GM23338 (cell line): ENCODE measurements around the gene PLEKHG4. TPM values are rescaled to one million over a fixed set of nuclear protein-coding genes. Genes with fewer than 3 reads are reported as not detected.

ENCODE experiments used
- ATAC-seq: fragments of 200-7000 bp; cut with Tn5 transposase; 3 replicates; pipeline ENCODE4 v1.9.1; 2020
- DNase-seq: peaks from one replicate; pipeline ENCODE4 v3.0.0-alpha.2; 2015; ENCODE audit warnings: low spot score
- H2AFZ ChIP-seq: fragments of 200-600 bp; sonication (generic); 2 replicates; pipeline ENCODE4 v1.8.0; 2016; ENCODE audit warnings: antibody characterized with exemption, mild to moderate bottlenecking, moderate library complexity
- H3F3A ChIP-seq: fragments of 200-600 bp; sonication (generic); replicated peaks from 2 replicates; pipeline ENCODE4 v1.8.0; 2017; ENCODE audit warnings: antibody characterized with exemption, mixed run types, low read depth
- H3K27ac ChIP-seq: fragments of 200-600 bp; sonication (generic); 2 replicates; pipeline ENCODE4 v1.6.1; 2016; ENCODE audit warnings: low read depth
- H3K27me3 ChIP-seq: fragments of 200-600 bp; sonication (generic); 2 replicates; pipeline ENCODE4 v1.8.0; 2016; ENCODE audit warnings: mild to moderate bottlenecking, mixed run types, moderate library complexity; ENCODE audit not compliant: insufficient read depth
- H3K36me3 ChIP-seq: fragments of 200-600 bp; sonication (generic); 2 replicates; pipeline ENCODE4 v1.8.0; 2016; ENCODE audit warnings: mild to moderate bottlenecking; ENCODE audit not compliant: insufficient read depth
- H3K4me1 ChIP-seq: fragments of 200-600 bp; sonication (generic); 2 replicates; pipeline ENCODE4 v1.8.0; 2016; ENCODE audit warnings: mild to moderate bottlenecking, moderate library complexity; ENCODE audit not compliant: insufficient read depth
- H3K4me2 ChIP-seq: fragments of 200-600 bp; sonication (generic); 2 replicates; pipeline ENCODE4 v1.7.1; 2017; ENCODE audit warnings: mixed run types
- H3K4me3 ChIP-seq: fragments of 200-600 bp; sonication (generic); 2 replicates; pipeline ENCODE4 v1.6.1; 2016; ENCODE audit warnings: mixed run types
- H3K79me2 ChIP-seq: fragments of 200-600 bp; sonication (generic); replicated peaks from 2 replicates; pipeline ENCODE4 v1.8.0; 2017; ENCODE audit warnings: mild to moderate bottlenecking; ENCODE audit not compliant: insufficient read depth
- H3K9me2 ChIP-seq: fragments of 200-600 bp; sonication (generic); 2 replicates; pipeline ENCODE4 v1.8.0; 2017; ENCODE audit not compliant: insufficient read depth
- H4K20me1 ChIP-seq: fragments of 200-600 bp; sonication (generic); replicated peaks from 2 replicates; pipeline ENCODE4 v1.8.0; 2017; ENCODE audit warnings: mild to moderate bottlenecking; ENCODE audit not compliant: insufficient read depth
- H3K27ac Mint-ChIP-seq: 2 replicates; pipeline ENCODE4 v1.8.0; 2020; ENCODE audit warnings: inconsistent platforms, mild to moderate bottlenecking, moderate library complexity, mixed read lengths
- H3K27me3 Mint-ChIP-seq: 3 replicates; pipeline ENCODE4 v1.8.0; 2022; ENCODE audit warnings: low read depth, mild to moderate bottlenecking, moderate library complexity, mixed read lengths, inconsistent platforms; ENCODE audit not compliant: insufficient read depth, poor library complexity
- H3K36me3 Mint-ChIP-seq: 3 replicates; pipeline ENCODE4 v1.8.0; 2021; ENCODE audit warnings: low read depth, mild to moderate bottlenecking, inconsistent platforms, moderate library complexity, mixed read lengths
- H3K4me1 Mint-ChIP-seq: 3 replicates; pipeline ENCODE4 v1.8.0; 2020; ENCODE audit warnings: mild to moderate bottlenecking, inconsistent platforms, mixed read lengths
- H3K4me3 Mint-ChIP-seq: 3 replicates; pipeline ENCODE4 v1.8.0; 2021; ENCODE audit warnings: moderate library complexity, mild to moderate bottlenecking, inconsistent platforms, mixed read lengths
- H3K9me3 Mint-ChIP-seq: 3 replicates; pipeline ENCODE4 v1.8.0; 2020; ENCODE audit warnings: moderate library complexity, mild to moderate bottlenecking, inconsistent platforms, mixed read lengths
- CREB1 ChIP-seq: fragments of 250-450 bp; sonication (Bioruptor Pico); IDR thresholded peaks from 2 replicates; pipeline ENCODE4 v1.5.0; 2020; ENCODE audit warnings: low read depth, mild to moderate bottlenecking, moderate library complexity
- EZH2 ChIP-seq: fragments of 200-600 bp; sonication (generic); IDR thresholded peaks from one replicate; pipeline ENCODE4 v1.8.0; 2017; ENCODE audit warnings: antibody characterized with exemption, mild to moderate bottlenecking, low read depth; ENCODE audit not compliant: unreplicated experiment
- EZH2phosphoT487 ChIP-seq: fragments of 200-600 bp; sonication (generic); IDR thresholded peaks from one replicate; pipeline ENCODE4 v1.8.1; 2018; ENCODE audit warnings: antibody characterized with exemption; ENCODE audit not compliant: unreplicated experiment
- JUNB ChIP-seq: IDR thresholded peaks from one replicate; pipeline ENCODE4 v1.6.1; 2016; ENCODE audit warnings: antibody characterized with exemption; ENCODE audit not compliant: unreplicated experiment
- NANOG ChIP-seq: IDR thresholded peaks from 2 replicates; pipeline ENCODE4 v1.6.1; 2016; ENCODE audit warnings: antibody characterized with exemption, borderline replicate concordance
- POLR2AphosphoS5 ChIP-seq: IDR thresholded peaks from 2 replicates; pipeline ENCODE4 v1.6.1; 2016; ENCODE audit warnings: antibody characterized with exemption, low read depth
- STAT1 ChIP-seq: IDR thresholded peaks from one replicate; pipeline ENCODE4 v1.6.1; 2016; ENCODE audit warnings: antibody characterized with exemption; ENCODE audit not compliant: unreplicated experiment
- ZNF114 ChIP-seq: fragments of 250-450 bp; sonication (Bioruptor Pico); IDR thresholded peaks from 2 replicates; pipeline ENCODE4 v1.5.0; 2020; ENCODE audit warnings: mild to moderate bottlenecking, moderate library complexity
- ZNF331 ChIP-seq: fragments of 250-450 bp; sonication (Bioruptor Pico); IDR thresholded peaks from 2 replicates; pipeline ENCODE4 v1.5.0; 2020; ENCODE audit warnings: low read depth, mild to moderate bottlenecking, moderate library complexity
- polyA plus RNA-seq: library from polyadenylated mRNA; unstranded; fragments of >200 nt; fragmentation: Nextera tagmentation; extraction: Ambion mirVana; gene quantifications from 2 replicates; pipeline ENCODE4 v1.2.1, GENCODE V29; 2016
- total RNA-seq: library from RNA; depleted of rRNA; stranded (reverse); fragments of >200 nt; shearing (Covaris generic); gene quantifications from 2 replicates; pipeline ENCODE4 v1.2.3, GENCODE V29; 2014
- TF ChIP-seq, protein P1 (sequence below): fragments of 250-450 bp; sonication (Bioruptor Pico); IDR thresholded peaks from 2 replicates; pipeline ENCODE4 v1.5.0; 2020; ENCODE audit warnings: mild to moderate bottlenecking, moderate library complexity
- TF ChIP-seq, protein P2 (sequence below): IDR thresholded peaks from 2 replicates; pipeline ENCODE4 v1.6.1; 2016; ENCODE audit warnings: antibody characterized with exemption
- TF ChIP-seq, protein P3 (sequence below), 2 experiments: fragments of 200-600 bp in 1 of 2; sonication (generic) in 1 of 2; conservative IDR thresholded peaks; 2 replicates each; pipeline versions ENCODE4 v1.5.1 to v1.6.1; 2016 to 2017; ENCODE audit warnings: antibody characterized with exemption in 2 of 2, low read depth in 2 of 2, mild to moderate bottlenecking in 2 of 2, moderate library complexity in 1 of 2
- TF ChIP-seq, protein P4 (sequence below): IDR thresholded peaks from one replicate; pipeline ENCODE4 v1.6.1; 2018; ENCODE audit warnings: antibody characterized with exemption; ENCODE audit not compliant: unreplicated experiment

PLEKHG4 gene
- total and polyA plus RNA-seq, 2 experiments from 2014 or later = 3.2 to 10.3 TPM

DNA sequence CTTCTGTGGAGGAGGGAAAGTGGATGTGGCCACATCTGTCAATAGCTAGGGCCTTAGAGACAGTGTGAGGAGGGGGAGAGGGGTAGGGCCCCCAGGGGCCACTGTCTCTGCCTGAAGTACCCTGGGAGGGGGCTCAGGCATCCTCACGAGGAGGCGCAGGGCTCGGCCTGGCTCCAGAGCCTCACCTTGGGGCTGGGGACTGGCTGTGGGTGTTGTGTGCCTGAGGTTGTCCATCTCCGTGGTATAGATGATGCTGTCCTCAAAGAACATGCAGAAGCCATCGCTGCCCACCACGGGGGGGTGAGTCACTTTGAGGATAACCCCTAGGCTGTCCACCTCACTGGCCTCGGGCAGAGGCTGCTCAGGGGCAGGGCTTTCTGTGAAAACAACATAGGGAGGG lies 12.1 kb downstream of the PLEKHG4 start:
- Mint-ChIP-seq H3K4me3 (no peak overlapping the region), H3K36me3 (no peaks in the 10 kb centered on the region; the same call in 2 of the 3 replicates), H3K27me3 (peaks cover 7% of the 10 kb centered on the region), H3K4me1 (peaks cover 6% of the 10 kb centered on the region), H3K9me3 (no peaks in the 10 kb centered on the region), H3K27ac (no peak overlapping the region)
- Histone ChIP-seq H3K79me2 (no peaks in the 10 kb centered on the region), H3K4me2 (no peak overlapping the region), H3K4me1 (no peaks in the 10 kb centered on the region), H3K4me3 (no peak overlapping the region), H3K9me2 (no peaks in the 10 kb centered on the region), H4K20me1 (no peaks in the 10 kb centered on the region), H3K36me3 (no peaks in the 10 kb centered on the region), H3F3A (no peaks in the 10 kb centered on the region), H3K27ac (no peak overlapping the region), H2AFZ (no peak overlapping the region), H3K27me3 (no peaks in the 10 kb centered on the region)
- TF ChIP-seq JUNB (no peak), POLR2AphosphoS5 (no peak), ZNF114 (CRISPR knock-in tag) (no peak), EZH2phosphoT487 (no peak), ZNF331 (CRISPR knock-in tag) (no peak), NANOG (no peak), STAT1 (no peak), EZH2 (no peak), CREB1 (no peak)
- TF ChIP-seq, protein P1, sequence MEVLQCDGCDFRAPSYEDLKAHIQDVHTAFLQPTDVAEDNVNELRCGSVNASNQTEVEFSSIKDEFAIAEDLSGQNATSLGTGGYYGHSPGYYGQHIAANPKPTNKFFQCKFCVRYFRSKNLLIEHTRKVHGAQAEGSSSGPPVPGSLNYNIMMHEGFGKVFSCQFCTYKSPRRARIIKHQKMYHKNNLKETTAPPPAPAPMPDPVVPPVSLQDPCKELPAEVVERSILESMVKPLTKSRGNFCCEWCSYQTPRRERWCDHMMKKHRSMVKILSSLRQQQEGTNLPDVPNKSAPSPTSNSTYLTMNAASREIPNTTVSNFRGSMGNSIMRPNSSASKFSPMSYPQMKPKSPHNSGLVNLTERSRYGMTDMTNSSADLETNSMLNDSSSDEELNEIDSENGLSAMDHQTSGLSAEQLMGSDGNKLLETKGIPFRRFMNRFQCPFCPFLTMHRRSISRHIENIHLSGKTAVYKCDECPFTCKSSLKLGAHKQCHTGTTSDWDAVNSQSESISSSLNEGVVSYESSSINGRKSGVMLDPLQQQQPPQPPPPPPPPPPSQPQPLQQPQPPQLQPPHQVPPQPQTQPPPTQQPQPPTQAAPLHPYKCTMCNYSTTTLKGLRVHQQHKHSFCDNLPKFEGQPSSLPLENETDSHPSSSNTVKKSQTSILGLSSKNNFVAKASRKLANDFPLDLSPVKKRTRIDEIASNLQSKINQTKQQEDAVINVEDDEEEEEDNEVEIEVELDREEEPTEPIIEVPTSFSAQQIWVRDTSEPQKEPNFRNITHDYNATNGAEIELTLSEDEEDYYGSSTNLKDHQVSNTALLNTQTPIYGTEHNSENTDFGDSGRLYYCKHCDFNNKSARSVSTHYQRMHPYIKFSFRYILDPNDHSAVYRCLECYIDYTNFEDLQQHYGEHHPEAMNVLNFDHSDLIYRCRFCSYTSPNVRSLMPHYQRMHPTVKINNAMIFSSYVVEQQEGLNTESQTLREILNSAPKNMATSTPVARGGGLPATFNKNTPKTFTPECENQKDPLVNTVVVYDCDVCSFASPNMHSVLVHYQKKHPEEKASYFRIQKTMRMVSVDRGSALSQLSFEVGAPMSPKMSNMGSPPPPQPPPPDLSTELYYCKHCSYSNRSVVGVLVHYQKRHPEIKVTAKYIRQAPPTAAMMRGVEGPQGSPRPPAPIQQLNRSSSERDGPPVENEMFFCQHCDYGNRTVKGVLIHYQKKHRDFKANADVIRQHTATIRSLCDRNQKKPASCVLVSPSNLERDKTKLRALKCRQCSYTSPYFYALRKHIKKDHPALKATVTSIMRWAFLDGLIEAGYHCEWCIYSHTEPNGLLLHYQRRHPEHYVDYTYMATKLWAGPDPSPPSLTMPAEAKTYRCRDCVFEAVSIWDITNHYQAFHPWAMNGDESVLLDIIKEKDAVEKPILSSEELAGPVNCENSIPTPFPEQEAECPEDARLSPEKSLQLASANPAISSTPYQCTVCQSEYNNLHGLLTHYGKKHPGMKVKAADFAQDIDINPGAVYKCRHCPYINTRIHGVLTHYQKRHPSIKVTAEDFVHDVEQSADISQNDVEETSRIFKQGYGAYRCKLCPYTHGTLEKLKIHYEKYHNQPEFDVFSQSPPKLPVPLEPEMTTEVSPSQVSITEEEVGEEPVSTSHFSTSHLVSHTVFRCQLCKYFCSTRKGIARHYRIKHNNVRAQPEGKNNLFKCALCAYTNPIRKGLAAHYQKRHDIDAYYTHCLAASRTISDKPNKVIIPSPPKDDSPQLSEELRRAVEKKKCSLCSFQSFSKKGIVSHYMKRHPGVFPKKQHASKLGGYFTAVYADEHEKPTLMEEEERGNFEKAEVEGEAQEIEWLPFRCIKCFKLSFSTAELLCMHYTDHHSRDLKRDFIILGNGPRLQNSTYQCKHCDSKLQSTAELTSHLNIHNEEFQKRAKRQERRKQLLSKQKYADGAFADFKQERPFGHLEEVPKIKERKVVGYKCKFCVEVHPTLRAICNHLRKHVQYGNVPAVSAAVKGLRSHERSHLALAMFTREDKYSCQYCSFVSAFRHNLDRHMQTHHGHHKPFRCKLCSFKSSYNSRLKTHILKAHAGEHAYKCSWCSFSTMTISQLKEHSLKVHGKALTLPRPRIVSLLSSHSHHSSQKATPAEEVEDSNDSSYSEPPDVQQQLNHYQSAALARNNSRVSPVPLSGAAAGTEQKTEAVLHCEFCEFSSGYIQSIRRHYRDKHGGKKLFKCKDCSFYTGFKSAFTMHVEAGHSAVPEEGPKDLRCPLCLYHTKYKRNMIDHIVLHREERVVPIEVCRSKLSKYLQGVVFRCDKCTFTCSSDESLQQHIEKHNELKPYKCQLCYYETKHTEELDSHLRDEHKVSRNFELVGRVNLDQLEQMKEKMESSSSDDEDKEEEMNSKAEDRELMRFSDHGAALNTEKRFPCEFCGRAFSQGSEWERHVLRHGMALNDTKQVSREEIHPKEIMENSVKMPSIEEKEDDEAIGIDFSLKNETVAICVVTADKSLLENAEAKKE = no peak
- TF ChIP-seq, protein P2, sequence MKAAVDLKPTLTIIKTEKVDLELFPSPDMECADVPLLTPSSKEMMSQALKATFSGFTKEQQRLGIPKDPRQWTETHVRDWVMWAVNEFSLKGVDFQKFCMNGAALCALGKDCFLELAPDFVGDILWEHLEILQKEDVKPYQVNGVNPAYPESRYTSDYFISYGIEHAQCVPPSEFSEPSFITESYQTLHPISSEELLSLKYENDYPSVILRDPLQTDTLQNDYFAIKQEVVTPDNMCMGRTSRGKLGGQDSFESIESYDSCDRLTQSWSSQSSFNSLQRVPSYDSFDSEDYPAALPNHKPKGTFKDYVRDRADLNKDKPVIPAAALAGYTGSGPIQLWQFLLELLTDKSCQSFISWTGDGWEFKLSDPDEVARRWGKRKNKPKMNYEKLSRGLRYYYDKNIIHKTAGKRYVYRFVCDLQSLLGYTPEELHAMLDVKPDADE = no peak
- TF ChIP-seq, protein P3, sequence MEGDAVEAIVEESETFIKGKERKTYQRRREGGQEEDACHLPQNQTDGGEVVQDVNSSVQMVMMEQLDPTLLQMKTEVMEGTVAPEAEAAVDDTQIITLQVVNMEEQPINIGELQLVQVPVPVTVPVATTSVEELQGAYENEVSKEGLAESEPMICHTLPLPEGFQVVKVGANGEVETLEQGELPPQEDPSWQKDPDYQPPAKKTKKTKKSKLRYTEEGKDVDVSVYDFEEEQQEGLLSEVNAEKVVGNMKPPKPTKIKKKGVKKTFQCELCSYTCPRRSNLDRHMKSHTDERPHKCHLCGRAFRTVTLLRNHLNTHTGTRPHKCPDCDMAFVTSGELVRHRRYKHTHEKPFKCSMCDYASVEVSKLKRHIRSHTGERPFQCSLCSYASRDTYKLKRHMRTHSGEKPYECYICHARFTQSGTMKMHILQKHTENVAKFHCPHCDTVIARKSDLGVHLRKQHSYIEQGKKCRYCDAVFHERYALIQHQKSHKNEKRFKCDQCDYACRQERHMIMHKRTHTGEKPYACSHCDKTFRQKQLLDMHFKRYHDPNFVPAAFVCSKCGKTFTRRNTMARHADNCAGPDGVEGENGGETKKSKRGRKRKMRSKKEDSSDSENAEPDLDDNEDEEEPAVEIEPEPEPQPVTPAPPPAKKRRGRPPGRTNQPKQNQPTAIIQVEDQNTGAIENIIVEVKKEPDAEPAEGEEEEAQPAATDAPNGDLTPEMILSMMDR (conservative IDR thresholded peaks at IDR 0.05; ENCODE audit: low read depth in 2 of 2) = no peak
- TF ChIP-seq, protein P4, sequence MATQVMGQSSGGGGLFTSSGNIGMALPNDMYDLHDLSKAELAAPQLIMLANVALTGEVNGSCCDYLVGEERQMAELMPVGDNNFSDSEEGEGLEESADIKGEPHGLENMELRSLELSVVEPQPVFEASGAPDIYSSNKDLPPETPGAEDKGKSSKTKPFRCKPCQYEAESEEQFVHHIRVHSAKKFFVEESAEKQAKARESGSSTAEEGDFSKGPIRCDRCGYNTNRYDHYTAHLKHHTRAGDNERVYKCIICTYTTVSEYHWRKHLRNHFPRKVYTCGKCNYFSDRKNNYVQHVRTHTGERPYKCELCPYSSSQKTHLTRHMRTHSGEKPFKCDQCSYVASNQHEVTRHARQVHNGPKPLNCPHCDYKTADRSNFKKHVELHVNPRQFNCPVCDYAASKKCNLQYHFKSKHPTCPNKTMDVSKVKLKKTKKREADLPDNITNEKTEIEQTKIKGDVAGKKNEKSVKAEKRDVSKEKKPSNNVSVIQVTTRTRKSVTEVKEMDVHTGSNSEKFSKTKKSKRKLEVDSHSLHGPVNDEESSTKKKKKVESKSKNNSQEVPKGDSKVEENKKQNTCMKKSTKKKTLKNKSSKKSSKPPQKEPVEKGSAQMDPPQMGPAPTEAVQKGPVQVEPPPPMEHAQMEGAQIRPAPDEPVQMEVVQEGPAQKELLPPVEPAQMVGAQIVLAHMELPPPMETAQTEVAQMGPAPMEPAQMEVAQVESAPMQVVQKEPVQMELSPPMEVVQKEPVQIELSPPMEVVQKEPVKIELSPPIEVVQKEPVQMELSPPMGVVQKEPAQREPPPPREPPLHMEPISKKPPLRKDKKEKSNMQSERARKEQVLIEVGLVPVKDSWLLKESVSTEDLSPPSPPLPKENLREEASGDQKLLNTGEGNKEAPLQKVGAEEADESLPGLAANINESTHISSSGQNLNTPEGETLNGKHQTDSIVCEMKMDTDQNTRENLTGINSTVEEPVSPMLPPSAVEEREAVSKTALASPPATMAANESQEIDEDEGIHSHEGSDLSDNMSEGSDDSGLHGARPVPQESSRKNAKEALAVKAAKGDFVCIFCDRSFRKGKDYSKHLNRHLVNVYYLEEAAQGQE = no peak
- DNase-seq (no peak), ATAC-seq (no peak)
